GM18907 (cell line): Measurements from ENCODE around the gene LMF1.

Source experiments
- ATAC-seq: cut with Tn5 transposase; IDR thresholded peaks from one replicate; pipeline ENCODE4 v1.9.1; 2021; ENCODE audit warnings: mild to moderate bottlenecking, moderate library complexity; ENCODE audit not compliant: unreplicated experiment

Gene LMF1

DNA sequence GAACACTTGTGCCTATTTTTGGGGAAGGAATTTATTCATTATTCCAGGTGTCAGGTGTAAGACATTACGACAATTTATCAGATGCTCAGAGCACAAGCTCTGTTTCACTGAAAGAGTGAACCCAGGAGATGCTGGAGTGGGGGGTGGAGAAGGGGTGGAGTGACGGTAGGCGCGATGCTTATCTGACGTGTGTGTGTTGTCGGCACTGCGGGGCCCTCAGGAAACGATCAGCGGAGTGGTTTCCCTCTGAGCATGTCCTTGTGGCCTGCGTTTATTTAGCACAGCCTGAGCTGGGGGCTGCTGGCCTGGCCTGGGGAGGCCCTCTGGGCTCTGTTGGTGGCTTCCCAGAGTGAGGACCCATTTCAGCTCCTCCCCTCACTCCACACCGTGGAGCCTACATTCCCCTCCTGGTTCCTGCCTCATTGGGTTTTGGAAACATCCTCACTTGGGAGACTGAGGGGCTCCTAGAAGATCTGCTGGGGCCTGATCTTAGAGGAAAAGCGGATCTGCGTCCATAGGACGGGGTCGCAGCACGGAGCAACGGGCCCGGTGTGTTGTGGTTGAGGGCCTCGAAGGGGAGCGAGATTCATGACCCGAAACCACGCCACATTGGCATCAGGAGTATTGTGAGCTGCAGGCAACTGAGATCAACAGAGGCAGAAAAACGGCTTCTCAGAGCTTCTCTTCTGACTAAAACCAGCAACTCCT is 151.3 kb downstream of the LMF1 start:
- ATAC-seq = no peak

DNA sequence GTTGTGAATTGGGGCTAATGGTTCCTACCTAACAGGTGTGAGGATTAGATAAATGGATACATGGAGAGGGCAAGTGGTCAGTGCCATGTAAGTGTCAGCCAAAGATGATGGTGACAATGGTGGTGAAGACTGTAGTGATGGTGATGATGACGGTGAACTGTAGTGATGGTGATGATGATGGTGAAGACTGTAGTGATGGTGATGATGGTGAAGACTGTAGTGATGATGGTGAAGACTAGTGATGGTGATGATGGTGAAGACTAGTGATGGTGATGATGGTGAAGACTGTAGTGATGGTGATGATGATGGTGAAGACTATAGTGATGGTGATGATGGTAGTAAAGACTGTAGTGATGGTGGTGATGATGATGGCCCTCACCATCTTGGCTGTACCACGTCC is 152.2 kb downstream of the LMF1 start:
- no peak for ATAC-seq

DNA sequence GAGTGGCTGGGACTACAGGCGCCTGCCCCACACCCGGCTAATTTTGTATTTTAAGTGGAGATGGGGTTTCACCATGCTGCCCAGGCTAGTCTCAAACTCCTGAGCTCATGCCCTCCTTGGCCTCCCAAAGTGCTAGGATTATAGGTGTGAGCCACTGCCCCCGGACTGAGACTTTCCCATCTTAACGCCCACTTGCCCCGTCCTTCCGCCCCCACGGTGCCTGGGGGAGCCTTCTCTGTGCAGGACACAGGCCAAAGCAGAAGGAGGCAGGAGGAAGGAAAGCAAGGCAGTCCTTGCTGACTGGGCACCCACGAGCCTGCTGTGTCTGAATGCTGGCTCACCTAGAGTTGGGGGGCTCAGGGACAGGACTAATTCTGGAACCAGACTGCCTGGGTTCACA is 152.7 kb downstream of the LMF1 start:
- ATAC-seq = no peak

DNA sequence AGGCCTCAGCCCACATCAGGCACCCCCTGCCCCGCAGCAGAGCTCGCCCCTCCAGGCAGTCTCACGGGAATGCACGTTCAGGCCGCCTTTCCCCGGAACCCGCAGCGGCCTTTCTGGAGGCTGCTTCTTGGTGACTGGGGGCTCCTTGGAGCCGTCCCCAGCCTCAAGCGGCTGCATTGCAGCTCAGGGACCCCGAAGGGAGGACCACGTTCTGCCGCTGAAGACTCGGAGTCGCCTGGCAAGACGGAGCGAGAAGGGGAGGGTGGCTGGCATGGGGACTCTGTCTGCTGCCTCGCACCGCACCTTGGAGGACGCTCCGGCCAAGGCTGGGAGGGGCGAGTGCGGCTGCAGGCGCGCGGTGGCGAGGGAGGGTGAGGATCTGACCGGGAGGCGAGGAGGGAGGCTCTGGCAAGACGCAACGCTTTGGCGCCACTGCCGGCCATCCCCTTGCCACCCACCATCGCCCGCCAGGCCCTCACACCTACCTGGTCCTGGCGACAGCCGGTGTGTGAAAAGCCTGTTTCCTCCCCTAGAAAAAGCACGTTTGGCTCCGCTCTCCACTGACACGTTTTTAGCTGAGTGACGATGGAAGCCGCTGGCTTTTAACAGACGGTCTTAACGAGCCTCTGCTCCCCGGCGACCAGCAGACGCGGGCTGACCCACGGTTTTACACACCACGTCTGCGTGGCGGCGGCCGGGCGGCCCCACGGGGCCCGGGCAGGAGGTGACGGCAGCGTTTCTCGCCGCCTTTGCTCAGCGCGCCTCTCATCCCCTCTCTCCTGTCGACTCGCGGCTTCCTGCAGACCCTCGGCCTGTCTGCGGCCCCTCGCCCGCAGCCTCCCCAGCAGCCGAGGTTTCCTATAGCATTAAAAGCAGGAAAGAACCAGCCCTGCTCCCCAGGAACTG is 153.5 kb downstream of the LMF1 start:
- no peak for ATAC-seq

DNA sequence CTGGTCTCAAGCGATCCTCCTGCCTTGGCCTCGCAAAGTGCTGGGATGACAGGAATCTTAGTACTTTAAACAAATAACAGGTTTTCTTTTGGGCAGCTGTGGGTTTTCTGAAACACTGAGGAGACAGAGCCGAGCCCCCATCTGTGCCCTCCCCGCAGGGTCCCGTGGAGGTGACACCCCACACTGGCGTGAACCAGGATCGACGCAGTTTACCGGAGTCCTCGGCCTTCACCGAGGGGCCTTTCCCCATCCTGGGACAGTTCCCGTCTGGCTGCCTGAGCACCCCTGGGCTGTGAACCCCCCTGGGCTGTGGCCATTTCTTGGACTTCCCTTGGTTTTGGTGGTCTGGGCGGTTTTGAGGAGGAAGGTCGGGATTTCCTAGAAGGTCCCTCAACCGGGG is 154.9 kb downstream of the LMF1 start:
- ATAC-seq = no peak

DNA sequence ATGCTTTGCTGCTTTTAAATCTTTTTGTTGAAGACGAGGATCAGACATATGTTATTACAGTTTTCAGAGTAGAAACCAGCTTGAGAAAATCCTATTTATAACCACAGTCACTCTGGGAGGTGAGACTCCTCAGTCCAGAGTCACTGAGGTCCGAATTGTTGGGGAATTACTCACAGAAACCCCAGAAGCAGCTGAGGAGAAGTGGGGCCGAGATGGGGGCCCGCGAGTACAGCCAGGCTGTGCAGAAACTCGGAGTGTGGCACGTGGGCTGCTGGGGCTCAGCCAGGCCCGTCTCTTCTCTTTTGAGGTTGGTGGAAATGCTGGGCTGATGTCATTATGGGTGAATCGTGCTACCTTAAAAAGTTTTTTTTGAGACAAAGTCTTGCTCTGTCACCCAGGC is 155.8 kb downstream of the LMF1 start:
- ATAC-seq = no peak

DNA sequence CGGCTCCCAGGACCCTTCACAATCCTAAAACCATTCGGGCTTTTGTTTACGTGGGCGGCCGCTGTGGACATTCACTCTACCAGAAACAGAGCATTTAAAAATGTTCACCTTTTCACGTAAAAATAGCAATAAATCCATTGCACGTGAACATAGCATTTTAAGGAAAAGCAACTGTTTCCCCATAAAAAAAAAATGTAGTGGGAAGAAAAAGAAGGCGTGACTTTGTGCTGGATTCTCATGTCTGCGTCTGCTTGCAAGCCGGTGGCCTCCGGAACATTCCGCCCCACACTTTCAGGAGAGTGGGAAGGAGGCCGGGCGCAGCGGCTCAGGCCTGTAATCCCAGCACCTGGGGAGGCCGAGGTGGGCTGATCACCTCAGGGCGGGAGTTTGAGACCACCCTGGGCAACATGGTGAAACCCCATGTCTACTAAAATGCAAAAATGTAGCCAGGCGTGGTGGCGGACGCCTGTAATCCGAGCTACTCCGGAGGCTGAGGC is 156.8 kb downstream of the LMF1 start:
- ATAC-seq = no peak

DNA sequence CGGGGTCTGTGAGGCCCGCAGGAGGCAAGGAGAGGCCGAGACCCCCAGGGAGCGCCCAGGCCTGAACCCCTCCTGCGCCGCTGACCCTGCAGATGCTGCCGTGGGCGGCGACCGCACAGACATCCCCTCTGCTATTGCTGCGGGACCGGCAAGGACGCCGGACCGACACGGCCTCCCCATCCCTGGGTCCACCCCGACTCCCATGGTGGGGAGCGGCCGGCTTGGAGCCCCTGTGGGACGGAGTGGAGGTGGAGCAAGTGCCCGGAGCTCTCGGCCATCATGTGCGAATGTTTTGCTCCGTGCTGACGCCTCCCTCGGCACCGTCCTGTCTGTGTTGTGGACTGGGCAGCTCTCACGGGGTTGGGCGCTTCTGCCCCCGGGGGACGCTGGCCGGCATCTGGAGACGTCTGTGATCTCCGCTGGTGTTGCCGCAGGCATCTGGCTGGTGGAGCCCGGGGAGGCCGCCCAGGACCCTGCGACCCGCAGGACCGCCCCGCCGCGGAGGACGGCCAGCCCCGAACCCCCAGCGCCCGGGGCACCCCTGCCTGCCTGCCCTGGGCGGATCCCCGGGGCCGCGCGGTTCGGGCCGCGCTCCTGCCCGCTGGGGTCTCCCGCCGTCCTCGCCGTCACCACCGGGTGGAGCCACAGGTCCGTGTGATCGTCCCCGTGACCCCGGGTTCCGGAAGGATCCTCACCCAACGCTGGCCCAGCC is 157.4 kb downstream of the LMF1 start:
- ATAC-seq = no peak

DNA sequence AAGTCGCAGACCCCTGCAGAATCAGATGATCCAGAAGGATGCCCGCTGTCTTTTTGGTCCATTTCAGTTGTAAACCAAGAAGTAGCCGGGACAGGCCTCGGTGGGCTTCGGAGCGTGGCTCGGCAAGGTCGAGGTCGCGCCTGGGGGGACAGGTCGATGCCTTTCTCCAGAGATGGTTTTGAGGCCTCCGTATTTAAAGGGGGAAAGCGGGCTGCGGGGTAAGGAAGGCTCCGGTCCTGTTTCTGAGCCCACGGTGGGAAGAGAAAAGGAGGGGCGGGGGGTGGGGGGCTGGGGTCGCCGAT is 162.7 kb downstream of the LMF1 start:
- ATAC-seq = no peak

DNA sequence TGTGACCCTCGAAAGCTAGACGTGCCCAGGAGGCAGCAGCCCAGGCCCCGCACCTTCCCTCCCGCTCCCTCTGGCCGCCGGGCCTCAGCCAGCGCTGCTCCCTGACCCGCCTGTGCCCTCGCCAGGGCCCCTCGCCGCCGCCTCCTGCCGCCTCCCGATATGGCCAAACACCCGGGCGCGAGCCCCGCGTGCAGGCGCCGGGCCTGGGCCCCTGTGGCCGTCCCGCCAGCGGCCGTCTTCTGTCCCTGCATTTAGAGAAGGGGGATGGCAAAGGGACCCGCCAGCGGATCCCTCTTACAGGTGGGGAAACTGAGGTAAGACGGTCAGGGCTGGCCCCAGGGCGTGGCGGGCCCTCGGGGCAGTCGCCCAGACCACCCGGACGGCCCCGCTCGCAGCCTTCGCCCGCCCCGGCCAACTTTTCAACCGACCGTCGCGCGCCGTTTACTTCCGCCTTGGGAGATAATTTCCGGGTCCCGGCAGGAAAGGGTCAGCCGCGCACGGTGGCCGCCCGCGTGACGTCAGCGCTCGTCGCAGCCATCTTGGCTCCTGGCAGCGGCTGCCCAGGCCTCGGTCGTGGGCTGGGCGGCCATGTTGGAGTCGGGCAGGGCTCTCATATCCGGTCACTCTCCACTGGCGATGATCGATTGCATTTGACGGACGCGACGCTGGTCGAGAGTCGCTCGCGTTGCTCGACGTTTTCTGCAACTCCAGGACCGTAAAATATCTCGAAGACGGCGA is 163.3 kb downstream of the LMF1 start:
- ATAC-seq = peak; percentile 83

DNA sequence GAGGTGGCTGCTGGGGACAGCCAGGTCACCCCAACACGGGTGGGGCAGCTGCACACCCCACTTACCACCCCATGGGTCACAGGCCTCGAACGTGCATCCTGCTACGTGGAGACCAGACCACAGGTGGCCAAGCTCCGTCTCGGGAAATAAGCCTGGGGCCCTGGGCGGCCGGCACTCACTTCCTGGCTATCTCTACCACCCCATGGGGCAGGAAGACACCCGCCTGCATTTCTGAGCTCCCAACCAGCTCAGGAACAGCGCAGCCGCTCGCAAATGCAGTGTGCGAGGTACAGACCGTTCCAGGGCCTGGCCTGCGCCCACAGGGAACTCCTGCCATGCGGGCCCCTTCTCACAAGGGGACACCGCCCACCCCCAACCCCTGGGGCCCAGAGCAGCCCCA is 165.3 kb downstream of the LMF1 start:
- no peak for ATAC-seq

DNA sequence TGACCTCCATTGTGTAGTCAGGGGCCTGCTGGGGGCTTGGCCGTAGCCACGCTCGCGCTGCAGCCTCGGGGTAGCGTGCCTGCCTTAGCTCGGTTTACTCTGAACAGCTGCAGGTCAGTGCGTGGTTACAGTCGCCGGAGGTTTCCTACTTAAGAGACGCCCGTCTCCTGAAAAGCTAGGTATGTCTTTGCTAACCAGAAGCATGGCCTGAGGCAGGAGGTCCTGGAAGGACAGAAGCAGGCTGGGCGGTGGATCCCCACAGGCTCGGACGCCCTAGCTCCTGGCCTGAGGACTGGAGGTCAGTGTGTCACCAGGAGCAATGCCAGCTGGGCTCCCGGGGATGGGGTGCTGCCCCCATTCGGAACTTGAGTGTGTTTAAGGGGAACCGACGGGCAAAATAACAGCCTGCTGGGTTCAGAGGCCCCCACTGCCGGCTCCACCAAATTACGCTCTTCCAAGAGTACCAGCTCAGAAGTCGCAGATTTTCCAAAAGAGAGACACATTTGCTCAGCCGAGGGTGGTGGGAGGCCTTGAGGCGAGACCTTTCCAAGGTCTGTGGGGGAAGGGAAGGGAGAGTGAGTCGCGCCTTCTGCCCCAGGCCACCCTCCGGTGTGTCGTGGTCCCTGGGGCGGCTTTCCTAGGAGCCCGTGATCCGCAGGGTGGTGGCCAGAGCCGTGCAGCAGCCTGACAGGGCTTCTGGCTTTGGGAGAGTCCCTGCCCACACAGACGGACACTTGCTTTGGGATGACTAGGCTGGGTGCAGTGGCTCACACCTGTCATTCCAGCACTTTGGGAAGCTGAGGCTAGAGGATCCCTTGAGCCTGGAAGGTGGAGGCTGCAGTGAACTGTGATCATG is 166.4 kb downstream of the LMF1 start:
- ATAC-seq = no peak

DNA sequence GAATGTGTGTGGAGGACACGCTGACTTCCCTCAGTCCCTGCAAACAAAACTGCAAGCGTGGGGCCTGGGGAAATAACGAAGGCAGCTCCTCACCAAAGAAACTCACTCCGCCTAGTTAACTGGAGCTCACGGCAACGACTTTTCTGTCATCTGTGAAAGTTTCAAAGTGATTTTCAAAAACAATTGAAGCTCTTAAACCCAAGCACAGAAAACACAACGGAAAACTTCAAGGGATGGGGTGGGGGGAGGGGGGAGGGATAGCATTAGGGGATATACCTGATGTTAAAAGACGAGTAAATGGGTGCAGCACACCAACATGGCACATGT is 167.1 kb downstream of the LMF1 start:
- ATAC-seq = no peak
